ENCODE measurements around the gene LST1.
A peak's percentile ranks its signal among the peaks of the same experiment; 100 is the strongest.

Gene LST1

GRCh38 chr6:31586008-31586407 lies at the start of gene LST1:
LST1 (plus strand) TSS chr6:31586277; CDS start chr6:31587300, 1,023 bp downstream.
- TF ChIP-seq CTCF (conservative IDR thresholded peaks at IDR 0.05): no peak
- H3K27ac ChIP-seq: no peak within 1 kb of the TSS

GRCh38 chr6:31538805-31539400 lies 47.2 kb upstream of the LST1 start:
- no peak for TF ChIP-seq CTCF (conservative IDR thresholded peaks at IDR 0.05)
- H3K27ac ChIP-seq: peak overlapping the region; percentile 94; the same call in 1 of the 2 replicates

- TF ChIP-seq CTCF (conservative IDR thresholded peaks at IDR 0.05): no peak
- H3K27ac ChIP-seq: peak overlapping the region; percentile 94
Measured at GRCh38 chr6:31540640-31541039, 45.4 kb upstream of the LST1 start.

- TF ChIP-seq CTCF (conservative IDR thresholded peaks at IDR 0.05): no peak
- H3K27ac ChIP-seq: peak overlapping the region; percentile 94
Measured at GRCh38 chr6:31541059-31541657, 44.9 kb upstream of the LST1 start.

GRCh38 chr6:31541658-31542521 lies 44.2 kb upstream of the LST1 start, which contains the start of gene DDX39B:
DDX39B (minus strand) TSS chr6:31542003; CDS start chr6:31540532, 1,471 bp downstream.
- H3K27ac ChIP-seq: peak within 1 kb of the TSS; percentile 94
- no peak for TF ChIP-seq CTCF (conservative IDR thresholded peaks at IDR 0.05)

GRCh38 chr6:31543639-31544038 lies 42.4 kb upstream of the LST1 start:
- peak overlapping the region; percentile 94 for H3K27ac ChIP-seq

More at GRCh38 chr6:31543639-31544038, 42.4 kb upstream of the LST1 start:
- no peak for TF ChIP-seq CTCF (conservative IDR thresholded peaks at IDR 0.05)
